ENCODE data around the gene SLC5A6.

DNA sequence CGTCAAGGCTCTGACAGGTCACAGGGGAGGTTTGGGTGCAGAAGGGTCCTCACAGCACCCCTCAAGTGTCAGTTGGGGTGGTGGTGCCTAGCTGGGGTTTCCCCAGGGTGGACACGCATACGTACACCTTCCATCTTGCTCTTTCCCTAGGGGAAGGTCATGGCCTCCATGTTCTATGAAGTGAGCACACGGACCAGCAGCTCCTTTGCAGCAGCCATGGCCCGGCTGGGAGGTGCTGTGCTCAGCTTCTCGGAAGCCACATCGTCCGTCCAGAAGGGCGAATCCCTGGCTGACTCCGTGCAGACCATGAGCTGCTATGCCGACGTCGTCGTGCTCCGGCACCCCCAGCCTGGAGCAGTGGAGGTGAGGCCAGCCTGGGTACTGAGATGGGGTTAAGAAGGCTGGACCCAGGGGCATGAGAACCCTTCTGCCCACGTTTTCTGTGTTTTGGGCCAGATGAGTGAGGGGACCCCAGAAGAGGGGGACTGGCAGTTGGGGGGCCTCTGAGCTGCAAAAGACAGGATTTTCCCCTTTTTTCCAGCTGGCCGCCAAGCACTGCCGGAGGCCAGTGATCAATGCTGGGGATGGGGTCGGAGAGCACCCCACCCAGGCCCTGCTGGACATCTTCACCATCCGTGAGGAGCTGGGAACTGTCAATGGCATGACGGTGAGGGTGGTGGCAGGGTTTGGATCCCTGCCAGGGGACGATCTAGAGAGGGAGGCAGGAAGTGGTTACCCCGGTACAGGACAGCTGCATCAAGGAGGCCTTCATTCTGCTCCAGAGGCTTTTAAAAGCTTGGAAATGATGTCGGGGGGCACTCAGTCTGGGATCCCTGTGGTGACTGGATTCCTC lies 29.9 kb upstream of the SLC5A6 start:
- TF ChIP-seq, protein P1, sequence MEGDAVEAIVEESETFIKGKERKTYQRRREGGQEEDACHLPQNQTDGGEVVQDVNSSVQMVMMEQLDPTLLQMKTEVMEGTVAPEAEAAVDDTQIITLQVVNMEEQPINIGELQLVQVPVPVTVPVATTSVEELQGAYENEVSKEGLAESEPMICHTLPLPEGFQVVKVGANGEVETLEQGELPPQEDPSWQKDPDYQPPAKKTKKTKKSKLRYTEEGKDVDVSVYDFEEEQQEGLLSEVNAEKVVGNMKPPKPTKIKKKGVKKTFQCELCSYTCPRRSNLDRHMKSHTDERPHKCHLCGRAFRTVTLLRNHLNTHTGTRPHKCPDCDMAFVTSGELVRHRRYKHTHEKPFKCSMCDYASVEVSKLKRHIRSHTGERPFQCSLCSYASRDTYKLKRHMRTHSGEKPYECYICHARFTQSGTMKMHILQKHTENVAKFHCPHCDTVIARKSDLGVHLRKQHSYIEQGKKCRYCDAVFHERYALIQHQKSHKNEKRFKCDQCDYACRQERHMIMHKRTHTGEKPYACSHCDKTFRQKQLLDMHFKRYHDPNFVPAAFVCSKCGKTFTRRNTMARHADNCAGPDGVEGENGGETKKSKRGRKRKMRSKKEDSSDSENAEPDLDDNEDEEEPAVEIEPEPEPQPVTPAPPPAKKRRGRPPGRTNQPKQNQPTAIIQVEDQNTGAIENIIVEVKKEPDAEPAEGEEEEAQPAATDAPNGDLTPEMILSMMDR (conservative IDR thresholded peaks at IDR 0.05), result no peak
- no peak for TF ChIP-seq ZFX (IDR thresholded peaks at IDR 0.05)
